ENCODE results near the gene TRAPPC11. TPM values are rescaled to one million over a fixed set of nuclear protein-coding genes. Genes with fewer than 3 reads are reported as not detected.

The TRAPPC11 gene
- total and polyA plus RNA-seq, 2 of the 4 experiments (the other 2 are of a cell fraction): 25.3 to 56.8 TPM

DNA sequence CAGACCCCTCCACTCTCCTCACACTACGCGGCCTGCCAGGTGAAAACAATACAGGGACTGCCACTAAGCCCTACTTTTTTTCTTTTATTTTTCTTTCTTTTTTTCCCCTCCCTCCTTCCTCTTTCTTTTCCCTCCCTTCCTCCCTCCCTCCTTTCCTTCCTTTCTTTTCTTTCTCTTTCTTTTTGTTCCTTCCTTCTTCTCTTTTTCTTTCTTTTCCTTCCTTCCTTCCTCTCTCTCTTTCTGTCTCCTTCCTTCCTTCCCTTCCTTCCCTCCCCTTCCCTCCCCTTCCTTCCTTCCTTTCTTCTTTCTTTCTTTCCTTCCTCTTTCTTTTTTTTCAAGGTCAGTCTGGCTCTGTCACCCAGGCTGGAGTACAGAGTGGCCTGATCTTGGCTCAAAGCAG is 42.0 kb upstream of the TRAPPC11 start:
- ChIA-PET POLR2A (ENCODE audit: unreplicated experiment) (no interaction called here), CTCF (interaction anchor here (0.7 kb wide), 1 partner anchor 1505 kb away, joined by 3 read pairs; no protein-coding TSS in a partner anchor)
- Histone ChIP-seq H3K14ac (replicated peaks; ENCODE audit: low read depth, low read length) (no peak overlapping the region), H3K9ac (ENCODE audit: low read depth, low read length) (no peak overlapping the region), H3K27ac (ENCODE audit: insufficient read depth, low read length) (no peak overlapping the region), H2BK120ac (ENCODE audit: low read depth, low read length) (no peak overlapping the region), H3K4ac (ENCODE audit: low read depth, low read length) (no peak overlapping the region), H2AFZ (replicated peaks; ENCODE audit: low read length, poor library complexity) (no peak overlapping the region), H2AK9ac (replicated peaks; ENCODE audit: low read depth, low read length, poor library complexity) (no peak overlapping the region), H3K9me1 (ENCODE audit: insufficient read depth, low read length) (no peaks in the 10 kb centered on the region), H2BK5ac (ENCODE audit: low read depth, low read length, poor library complexity, severe bottlenecking) (no peak overlapping the region), H4K5ac (ENCODE audit: low read depth, low read length) (no peak overlapping the region), H4K20me1 (ENCODE audit: insufficient read depth, low read length) (no peaks in the 10 kb centered on the region), H2AK5ac (ENCODE audit: low read depth, low read length) (no peak overlapping the region), H4K91ac (ENCODE audit: insufficient read depth, low read depth, low read length) (no peak overlapping the region), H2BK20ac (ENCODE audit: low read depth, low read length) (no peak overlapping the region), H3K79me1 (ENCODE audit: low read depth in 1 of 2, low read length in 2 of 2) (no peaks in the 10 kb centered on the region), H3K4me1 (ENCODE audit: control insufficient read depth, insufficient read depth, low read length) (peaks cover 5% of the 10 kb centered on the region; the same call in 1 of the 2 replicates), H3K23ac (ENCODE audit: low read depth, low read length) (no peak overlapping the region), H3K36me3 (ENCODE audit: control insufficient read depth, insufficient read depth, low read length) (no peaks in the 10 kb centered on the region), H3K4me3 (ENCODE audit: insufficient read depth, low read depth, low read length) (no peak overlapping the region), H3K9me3 (ENCODE audit: control insufficient read depth, insufficient read depth, low read length) (no peaks in the 10 kb centered on the region), H4K8ac (ENCODE audit: low read depth in 2 of 2, low read length in 2 of 2) (no peak overlapping the region), H2BK15ac (ENCODE audit: low read depth, low read length) (no peak overlapping the region), H3K27me3 (ENCODE audit: control insufficient read depth, insufficient read depth, low read length) (no peaks in the 10 kb centered on the region), H3K4me2 (ENCODE audit: low read depth, low read length) (no peak overlapping the region), H3K18ac (ENCODE audit: low read depth, low read length) (no peak overlapping the region), H3K56ac (ENCODE audit: extremely low read depth, insufficient read depth, low read length) (no peak overlapping the region)
- no TSS peak for BruUV-seq (replicated peaks)
- ATAC-seq (ENCODE audit: low read depth) (no peak), DNase-seq (no peak)
- no peak for TF ChIP-seq RAD21 (IDR thresholded peaks at IDR 0.05; ENCODE audit: low read length)
- TF ChIP-seq SMC3 (IDR thresholded peaks at IDR 0.05; ENCODE audit: low read depth, low read length): no peak
- no peak for TF ChIP-seq POLR2A (IDR thresholded peaks at IDR 0.05; ENCODE audit: low read depth, low read length)
- TF ChIP-seq CHD1 (IDR thresholded peaks at IDR 0.05; ENCODE audit: low read depth, low read length): no peak
- TF ChIP-seq MAZ (IDR thresholded peaks at IDR 0.05; ENCODE audit: borderline replicate concordance, low read depth, low read length): no peak
- TF ChIP-seq CEBPB (IDR thresholded peaks at IDR 0.05; ENCODE audit: low read depth, low read length): no peak
- no peak for TF ChIP-seq NFE2L2 (IDR thresholded peaks at IDR 0.05; ENCODE audit: low read depth, low read length)
- TF ChIP-seq BHLHE40 (IDR thresholded peaks at IDR 0.05; ENCODE audit: low read depth, low read length): no peak
- no peak for TF ChIP-seq MXI1 (IDR thresholded peaks at IDR 0.05; ENCODE audit: borderline replicate concordance, low read depth, low read length)
- no peak for TF ChIP-seq RFX5 (IDR thresholded peaks at IDR 0.05; ENCODE audit: low read depth, low read length)
- TF ChIP-seq FOS (IDR thresholded peaks at IDR 0.05; ENCODE audit: low read depth, low read length): no peak
- TF ChIP-seq, protein P1, sequence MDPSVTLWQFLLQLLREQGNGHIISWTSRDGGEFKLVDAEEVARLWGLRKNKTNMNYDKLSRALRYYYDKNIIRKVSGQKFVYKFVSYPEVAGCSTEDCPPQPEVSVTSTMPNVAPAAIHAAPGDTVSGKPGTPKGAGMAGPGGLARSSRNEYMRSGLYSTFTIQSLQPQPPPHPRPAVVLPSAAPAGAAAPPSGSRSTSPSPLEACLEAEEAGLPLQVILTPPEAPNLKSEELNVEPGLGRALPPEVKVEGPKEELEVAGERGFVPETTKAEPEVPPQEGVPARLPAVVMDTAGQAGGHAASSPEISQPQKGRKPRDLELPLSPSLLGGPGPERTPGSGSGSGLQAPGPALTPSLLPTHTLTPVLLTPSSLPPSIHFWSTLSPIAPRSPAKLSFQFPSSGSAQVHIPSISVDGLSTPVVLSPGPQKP (IDR thresholded peaks at IDR 0.05; ENCODE audit: borderline replicate concordance, low read depth, low read length): no peak
- no peak for TF ChIP-seq USF2 (IDR thresholded peaks at IDR 0.05; ENCODE audit: low read depth, low read length)
- TF ChIP-seq RCOR1 (IDR thresholded peaks at IDR 0.05; ENCODE audit: insufficient replicate concordance, low read length): no peak
- no peak for TF ChIP-seq MAFK (IDR thresholded peaks at IDR 0.05; ENCODE audit: low read depth, low read length)
- TF ChIP-seq, protein P2, sequence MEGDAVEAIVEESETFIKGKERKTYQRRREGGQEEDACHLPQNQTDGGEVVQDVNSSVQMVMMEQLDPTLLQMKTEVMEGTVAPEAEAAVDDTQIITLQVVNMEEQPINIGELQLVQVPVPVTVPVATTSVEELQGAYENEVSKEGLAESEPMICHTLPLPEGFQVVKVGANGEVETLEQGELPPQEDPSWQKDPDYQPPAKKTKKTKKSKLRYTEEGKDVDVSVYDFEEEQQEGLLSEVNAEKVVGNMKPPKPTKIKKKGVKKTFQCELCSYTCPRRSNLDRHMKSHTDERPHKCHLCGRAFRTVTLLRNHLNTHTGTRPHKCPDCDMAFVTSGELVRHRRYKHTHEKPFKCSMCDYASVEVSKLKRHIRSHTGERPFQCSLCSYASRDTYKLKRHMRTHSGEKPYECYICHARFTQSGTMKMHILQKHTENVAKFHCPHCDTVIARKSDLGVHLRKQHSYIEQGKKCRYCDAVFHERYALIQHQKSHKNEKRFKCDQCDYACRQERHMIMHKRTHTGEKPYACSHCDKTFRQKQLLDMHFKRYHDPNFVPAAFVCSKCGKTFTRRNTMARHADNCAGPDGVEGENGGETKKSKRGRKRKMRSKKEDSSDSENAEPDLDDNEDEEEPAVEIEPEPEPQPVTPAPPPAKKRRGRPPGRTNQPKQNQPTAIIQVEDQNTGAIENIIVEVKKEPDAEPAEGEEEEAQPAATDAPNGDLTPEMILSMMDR (conservative IDR thresholded peaks at IDR 0.05; ENCODE audit: low read depth, low read length): no peak
- no CpG with 5 or more reads among the region's 2 CpGs for WGBS, 2 experiments (ENCODE audit: extremely low coverage in 2 of 2, insufficient read length in 1 of 2)
- intact Hi-C loops (cut with micrococcal nuclease) (no loop called here), dilution Hi-C loops (cut with HindIII; ENCODE audit: low sequenced_read_pairs, unreplicated experiment) (no loop called here), in situ Hi-C loops (cut with MboI; ENCODE audit: low sequenced_read_pairs) (no loop called here)
